DLD1 (cell line): Measurements from ENCODE around the gene BAIAP3.

Experiments used
- in situ Hi-C: cut with HindIII; loops from 2 replicates; pipeline ENCODE4 v1.10.0; 2017; ENCODE audit warnings: low sequenced_read_pairs

The BAIAP3 gene

DNA sequence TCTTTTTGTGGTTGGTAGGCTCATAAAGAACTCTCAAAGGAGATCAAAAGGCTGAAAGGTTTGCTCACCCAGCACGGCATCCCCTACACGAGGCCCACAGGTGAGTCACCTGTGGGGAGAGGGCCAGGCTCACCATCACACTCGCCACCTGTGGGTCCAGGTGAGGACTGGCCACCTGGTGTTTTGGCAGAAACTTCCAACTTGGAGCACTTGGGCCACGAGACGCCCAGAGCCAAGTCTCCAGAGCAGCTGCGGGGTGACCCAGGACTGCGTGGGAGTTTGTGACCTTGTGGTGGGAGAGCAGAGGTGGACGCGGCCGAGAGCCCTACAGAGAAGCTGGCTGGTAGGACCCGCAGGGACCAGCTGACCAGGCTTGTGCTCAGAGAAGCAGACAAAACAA, 29.4 kb downstream of the BAIAP3 start:
- in situ Hi-C loops: no loop called here

DNA sequence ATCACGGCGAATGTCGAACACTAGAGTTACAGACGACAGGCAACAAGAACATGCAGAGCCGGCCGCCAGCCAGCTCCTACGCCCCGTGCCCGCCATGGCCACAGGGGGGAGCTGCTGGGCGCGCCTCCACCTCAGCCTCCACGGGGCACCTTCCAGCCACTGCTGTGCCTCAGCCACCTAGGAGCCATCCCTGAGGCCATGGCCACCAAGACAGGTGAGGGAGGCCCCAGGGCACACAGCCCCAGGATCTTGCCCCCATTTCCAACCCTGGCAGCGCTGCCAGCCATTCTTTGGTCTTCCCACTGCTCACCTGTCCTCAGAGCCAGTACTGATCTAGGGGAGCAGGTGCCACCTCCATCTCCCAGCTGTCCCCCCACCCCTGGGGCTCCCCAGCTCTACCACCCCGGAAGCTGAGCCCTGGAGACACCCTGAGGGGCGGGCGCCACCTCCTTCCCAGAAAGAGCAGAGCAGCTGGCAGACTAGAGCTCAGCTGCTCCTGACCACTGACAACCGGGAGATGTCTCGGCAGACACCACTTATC, 30.1 kb downstream of the BAIAP3 start:
- in situ Hi-C loops: no loop called here

DNA sequence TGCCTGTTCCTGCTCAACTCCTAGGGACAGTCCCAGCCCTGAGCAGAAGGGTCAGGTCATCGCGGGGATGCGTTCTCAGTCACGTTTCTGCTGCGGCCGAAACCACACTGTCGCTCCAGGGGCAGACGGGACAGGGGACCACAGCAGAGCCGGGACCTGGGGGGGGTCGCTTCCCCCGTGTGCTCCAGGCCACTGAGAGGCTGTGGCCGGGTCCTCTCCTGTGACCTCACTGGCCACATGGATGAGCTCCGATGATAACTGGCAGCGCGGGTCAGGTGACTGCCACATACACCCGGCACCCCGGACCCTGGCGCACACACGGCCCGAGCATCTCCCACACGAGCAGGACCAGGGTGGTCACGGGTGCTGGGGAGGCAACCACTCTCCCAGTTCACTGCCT, 31.1 kb downstream of the BAIAP3 start:
- in situ Hi-C loops: no loop called here

DNA sequence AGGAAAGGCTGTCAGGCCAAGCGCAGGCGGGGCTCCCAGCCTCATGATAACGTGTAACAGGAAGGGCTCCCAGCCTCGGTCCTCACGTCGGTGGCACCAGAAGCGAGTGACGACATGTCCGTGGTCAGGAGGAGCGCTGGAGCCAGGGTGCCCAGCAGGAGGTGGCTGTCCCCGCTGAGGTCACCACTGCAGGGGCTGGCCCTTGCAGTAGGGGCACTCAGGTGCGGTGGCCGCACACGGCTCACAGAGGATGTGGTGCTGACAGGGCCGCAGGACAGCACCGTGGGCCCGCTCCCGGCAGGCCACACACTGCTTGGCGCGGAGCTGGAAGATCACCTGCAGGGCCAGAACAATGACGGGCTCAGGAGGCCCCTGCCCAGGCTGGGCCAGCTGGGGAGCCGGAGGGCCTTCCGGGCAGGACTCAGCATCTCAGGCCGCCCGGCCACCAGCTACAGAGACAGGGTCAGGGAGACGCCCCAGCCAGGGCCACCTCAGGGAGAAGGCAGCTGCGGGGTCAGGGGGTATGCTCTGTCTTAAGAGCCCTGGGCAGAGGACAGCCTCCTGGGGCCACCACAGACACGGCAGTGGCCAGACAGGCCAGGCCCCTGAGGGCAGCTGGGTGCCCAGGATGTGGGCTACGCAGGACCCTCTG, 32.7 kb downstream of the BAIAP3 start:
- in situ Hi-C loops: no loop called here

DNA sequence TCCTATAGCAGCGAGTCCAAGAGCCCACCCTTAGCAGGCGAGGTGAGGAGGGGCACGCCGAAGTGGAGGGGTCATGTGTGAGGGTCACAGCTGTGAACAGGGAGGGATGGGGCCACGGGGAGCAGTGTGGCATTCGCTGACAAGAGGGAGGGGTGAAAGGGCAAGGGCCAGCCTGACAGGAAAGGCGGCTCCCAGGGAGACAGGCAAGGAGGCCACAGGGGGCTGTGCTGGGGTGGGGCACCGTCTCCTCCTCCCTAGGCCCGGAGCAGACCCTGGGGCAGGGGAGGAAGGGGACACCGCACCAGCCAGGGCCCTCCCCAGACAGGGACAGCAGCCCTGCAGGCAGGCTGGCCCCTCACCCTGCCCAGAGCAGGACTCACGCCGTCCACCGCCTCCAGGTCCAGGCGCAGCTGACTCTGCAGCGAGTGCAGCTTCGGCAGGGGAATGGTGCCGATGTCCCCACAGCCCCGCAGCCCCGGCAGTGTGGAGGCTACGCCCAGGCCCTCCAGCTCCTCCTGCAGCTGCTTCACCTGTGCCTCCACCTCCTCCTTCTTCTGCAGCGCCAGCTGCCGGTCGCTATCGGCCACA, 33.4 kb downstream of the BAIAP3 start:
- in situ Hi-C loops: no loop called here

DNA sequence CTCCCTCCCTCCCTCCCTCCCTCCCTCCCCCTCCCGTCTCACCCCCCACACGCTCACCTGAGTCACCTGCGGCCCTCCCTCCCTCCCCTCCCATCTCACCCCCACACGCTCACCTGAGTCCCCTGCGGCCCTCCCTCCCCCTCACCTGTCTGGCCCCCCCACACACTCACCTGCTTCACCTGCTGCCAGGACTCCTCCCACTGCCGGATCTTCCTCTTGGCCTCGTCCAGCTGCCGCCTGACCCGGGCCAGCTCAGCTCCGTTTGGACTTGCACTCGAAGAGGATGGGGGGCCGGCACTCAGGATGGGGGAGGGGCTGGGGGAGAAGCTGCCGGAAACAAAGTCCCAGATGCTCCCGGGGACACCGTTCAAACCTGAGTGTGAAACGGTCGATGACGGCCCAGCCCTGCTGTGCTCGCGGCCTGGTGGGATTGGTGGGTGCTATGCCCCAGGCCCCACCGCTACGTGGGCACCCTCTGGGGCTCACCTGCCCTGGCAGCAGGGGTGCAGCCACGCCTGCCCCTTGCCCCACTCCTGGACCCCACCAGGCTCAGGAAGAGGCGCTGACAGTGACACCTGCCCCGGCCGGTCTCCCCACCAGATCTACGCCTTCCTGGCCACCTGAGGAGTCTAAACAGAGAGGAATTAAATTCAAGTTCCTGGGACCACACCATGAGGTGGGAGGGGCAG, 34.2 kb downstream of the BAIAP3 start:
- in situ Hi-C loops: no loop called here

DNA sequence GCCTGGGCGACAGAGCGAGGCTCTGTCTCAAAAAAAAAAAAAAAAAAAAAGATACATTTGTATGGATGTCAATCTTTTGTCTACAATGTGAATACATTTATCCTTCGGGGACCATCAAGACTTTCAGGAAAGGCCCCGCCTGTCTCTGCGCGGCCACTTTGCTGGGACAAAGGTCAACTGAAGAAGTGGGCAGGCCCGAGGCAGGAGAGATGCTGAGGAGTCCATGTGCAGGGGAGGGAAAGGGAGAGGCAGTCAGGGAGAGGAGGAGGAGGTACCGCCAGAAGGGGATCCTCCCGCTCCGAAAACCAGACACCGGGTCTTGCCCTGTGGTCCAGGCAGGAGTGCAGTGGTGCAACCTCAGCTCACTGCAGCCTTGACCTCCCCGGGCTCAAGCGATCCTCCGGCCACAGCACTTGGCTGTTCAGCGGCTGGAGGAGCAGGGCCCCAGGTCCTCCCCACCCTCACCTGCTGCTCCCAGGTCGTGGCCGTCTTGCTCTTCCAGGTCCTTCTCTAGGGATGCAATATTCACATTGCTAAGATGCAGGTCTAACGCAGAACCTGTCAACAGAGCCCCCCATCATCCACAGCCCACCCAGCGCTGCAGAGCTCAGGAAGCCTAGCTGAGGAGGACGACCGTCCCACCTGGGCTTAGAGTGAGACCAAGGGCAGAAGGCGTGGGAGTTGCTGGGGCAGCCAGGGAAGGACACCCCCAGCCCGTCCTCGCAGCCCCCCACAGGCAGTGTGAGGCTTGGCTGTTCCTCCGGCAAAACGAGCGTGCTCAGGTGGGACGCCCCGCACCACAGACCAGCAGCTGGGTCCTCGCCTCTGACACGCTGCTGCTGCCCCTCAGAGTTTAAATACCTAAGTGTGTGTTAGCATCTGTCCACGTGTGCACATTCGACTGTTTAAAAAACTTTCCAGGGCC, 37.9 kb downstream of the BAIAP3 start:
- in situ Hi-C loops: no loop called here

DNA sequence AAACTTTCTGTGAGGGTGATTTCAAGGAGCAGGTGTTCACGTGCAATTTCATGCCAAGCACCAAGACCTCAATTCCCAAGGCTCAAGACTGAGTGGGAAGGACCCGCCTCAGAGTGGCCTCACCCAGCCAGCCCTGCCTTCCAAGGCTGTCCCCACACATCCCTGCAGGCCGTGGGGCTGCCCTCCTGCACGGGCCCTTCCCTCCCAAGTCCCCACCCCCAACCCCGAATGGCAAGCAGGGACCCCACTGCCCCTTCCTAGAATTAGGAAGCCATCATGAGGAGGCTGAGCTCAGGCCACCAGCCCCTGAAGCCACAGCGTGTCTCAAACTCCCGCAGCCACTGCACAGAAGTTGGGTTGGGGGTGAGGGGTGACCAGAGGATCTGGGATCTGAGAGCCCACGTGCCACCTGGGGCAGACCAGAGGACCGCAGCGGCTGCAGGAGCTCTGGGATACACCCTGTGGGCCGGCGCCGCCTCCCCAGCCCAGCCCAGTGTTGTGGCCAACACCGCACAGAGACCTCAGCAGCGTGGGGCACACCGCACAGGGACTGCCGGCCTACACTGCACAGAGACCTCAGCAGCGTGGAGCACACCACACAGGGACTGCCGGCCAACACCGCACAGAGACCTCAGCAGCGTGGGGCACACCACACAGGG, 39.0 kb downstream of the BAIAP3 start:
- in situ Hi-C loops: no loop called here

DNA sequence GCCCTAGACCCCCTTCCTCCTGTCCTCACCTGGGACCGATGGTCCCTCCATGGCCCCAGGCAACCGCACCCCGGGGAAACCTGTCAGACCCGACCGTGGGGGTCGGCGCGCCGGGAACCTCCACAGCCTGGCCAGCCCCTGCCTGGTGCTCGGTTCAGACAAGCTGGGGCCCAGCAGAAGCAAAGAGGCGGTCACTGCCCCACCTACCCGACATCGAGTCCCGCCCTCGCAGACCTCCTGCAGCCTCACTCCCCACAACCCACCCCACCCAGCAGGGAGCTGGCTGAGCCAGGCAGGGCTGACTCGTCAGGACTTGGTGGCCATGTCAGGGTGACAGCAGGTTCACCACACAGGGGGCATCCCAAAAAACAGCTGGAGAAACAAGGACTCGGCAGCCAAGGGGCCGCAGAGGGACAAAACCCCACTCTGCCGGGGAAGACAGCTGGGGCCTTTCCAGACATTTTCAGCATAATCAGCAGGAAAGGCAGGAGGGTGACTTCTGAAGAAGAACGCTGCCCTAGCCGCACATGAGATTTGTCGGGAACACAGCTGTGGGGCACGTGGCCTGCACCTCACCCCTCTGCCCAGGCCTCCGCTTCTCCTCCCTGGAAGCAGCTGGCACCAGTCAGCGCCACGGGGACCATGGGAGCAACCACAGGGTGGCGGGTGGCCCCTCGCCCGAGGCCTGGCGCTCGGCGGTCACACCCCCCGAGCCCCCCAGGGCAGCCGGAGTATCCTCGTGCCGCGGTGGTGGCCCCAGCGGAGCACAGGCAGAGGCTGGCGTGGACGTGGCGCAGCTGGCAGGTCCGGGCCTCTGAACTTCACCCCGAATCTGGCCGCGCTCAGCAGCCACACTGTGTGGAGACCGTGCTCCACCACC, 41.2 kb downstream of the BAIAP3 start:
- in situ Hi-C loops: no loop called here

DNA sequence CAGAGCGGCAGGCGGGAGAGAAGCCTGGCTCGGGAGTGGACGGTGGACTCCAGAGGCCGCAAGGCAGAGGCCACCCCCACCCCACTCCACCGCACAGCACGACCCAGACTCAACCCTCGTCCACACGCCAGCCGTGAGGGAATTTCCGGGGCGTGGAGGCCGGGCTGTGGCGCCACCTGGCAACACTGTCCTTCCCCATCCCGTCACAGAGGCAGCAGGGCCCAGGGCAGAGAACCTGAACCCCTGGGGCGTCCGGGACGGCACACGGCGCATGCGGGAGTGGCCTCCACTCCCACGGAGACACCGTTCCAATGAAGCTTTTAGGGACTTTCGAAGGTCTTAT, 41.8 kb downstream of the BAIAP3 start:
- in situ Hi-C loops: no loop called here

DNA sequence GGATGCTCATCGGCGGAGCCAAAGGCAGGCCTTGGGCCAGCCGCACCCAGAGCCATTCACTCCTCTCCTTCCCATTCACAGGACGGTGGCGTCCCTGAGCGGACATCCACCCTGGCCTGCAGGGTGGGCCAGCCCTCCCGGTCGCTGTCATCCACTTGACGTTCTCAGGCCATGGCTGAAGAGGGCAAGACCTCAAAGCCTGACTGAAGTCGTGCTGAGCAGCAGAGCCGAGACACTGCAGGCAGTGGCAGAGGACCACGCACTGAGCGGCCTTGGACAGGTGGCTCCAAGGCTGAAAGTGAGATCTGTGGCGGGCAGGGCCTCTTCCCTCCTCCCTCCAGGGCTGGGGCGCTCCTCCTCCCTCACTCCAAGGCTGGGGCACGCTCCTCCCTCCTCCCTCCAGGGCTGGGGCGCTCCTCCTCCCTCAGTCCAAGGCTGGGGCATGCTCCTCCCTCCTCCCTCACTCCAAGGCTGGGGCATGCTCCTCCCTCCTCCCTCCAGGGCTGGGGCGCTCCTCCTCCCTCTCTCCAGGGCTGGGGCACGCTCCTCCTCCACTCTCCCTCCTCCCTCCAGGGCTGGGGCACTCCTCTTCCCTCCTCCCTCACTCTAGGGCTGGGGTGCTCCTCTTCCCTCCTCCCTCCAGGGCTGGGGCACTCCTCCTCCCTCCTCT, 42.4 kb downstream of the BAIAP3 start:
- in situ Hi-C loops: no loop called here

DNA sequence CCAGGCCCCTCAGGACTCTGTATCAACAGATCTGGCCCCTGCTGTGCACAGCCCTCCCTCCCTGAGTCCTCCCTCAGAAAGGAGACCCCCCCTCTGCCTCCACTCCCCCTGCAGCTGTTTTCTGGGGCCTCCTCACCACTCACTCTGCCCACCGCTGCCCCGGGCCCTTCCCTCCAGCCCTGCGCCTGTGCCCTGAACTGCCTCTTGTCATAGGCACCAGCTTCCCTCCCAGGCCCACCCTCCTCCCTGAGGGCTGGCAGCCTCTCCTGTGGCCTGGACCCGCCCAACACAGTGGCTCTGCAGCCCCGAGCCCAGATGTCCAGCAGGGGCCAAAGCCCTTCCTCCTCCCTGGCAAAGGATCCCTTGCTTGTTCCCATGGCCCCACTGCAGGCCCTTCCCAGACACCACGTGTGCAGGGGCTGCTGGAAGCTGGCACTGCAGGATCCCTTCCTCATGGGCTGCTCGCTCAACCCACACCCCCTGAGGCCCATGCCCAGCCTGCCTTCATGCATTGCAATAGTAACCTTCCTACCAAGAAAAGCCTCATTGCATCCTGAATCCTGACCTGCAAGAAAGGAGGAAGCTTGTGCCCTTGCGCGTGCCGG, 44.1 kb downstream of the BAIAP3 start:
- in situ Hi-C loops: no loop called here

DNA sequence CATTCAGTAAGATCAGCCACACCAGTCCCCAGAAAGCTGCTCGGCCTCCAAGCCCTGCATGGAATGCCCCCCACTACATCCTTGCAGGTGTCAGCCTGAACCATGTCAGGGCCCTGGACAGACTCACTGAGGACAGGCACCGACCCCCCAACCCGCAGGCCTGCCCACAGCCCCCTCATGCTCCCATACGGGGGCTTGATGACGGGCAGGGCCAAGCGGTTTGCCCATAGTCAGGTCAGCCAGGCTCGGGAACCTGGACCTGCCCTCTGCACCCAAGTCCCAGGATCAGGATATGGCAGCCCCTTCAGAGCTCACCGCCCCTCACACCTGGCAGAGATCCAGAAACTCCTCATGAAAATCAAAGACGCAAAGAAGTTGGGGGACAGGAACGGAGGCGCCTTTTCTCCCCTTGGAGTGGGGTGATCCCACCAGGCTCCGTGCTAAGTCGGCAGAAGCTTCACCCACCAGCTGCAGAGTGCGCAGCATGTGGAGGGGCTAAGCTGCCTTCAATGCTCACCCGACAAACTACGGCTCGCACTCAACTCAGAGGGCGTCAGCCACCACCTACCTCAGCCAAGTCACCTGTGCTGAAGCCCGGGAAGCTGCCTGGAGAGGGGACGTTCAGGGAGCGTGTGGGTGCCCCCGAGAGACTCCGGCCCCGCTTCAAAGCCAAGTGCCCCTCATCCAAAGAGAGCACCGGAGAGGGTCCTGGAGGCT, 44.8 kb downstream of the BAIAP3 start:
- in situ Hi-C loops: no loop called here

DNA sequence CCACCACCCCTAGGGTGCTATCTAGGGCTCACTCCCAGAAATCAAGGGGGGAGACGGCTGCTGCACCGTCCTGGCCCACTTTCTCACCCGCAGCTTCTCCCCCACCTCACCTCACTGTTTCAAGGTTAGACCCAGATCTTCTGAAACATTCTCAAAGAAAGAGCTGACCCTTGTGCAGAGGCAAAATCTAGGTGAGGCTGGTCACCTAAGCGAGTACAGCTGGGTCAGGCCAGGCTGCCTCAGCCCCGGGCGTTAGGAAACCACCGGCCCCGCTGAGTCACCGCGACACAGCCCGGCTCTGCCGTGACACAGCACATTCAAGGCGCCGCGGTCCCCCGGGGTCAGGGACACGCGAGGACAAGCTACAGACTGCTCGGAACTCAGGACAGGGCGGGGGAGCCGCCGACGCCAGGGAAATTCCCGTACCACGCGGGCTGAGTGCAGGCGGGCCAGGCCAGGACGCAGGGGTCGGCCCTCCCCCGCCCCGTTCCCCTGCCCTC, 45.4 kb downstream of the BAIAP3 start:
- in situ Hi-C loops: no loop called here

DNA sequence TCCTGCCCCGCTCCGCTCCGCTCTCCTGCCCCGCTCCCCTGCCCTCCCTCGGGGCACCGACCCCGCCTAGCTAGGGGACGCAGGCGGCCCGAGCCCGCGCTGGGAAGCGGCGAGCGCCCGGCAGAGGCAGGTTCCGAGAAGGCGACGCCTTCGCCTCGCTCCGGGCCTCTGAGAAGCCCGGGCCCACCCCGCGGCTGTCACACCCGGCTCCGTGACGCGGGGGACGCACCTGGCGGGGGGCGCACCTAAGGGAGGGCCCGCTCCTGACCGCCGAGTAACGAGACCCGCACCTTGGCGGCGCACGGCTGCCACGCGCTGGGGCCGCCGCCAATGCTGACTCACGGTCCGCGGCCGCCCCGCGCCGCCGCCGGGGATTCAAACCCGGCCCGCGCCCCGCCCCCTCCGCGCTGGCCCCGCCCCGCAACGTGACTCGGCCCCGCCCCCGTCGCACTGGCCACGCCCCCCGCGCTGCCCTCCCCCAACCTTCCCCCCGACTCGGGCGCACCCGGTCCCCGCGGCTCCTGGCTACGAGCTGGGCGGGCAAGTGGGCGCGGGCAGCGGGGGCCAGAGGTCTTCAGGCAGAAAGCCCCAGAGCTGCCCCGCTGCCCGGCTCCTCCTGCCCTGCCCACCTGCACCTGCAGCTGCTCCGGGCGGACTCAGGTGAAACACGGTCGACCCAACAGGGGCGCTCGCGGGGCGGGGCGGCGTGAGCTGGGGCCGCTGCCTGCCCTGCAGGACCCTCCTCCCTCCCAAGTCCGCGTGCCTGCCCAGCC, 46.0 kb downstream of the BAIAP3 start:
- in situ Hi-C loops: no loop called here

DNA sequence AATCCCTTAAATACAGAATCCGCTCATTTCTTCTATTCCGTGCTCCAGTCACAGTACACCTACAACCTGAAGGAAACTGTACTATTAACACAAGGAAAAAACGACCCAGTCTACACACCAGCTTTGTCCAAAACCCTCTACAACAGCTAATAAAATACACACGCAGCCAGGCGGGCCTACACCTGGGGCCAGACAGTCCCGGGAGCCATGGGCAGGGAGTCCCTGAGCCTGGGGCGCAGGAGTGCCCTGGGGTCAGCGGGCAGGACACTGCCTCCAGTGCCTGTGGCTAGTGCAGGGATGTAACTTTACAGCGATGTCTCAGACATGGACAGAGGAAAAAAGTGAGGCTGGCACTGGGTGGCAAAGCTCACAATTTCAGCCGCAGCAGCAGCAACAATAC, 46.8 kb downstream of the BAIAP3 start:
- in situ Hi-C loops: no loop called here
